Right kidney (tissue), 1 donor: ENCODE results near the gene TIFAB.

Experiments used
- DNase-seq: peaks from one replicate; pipeline ENCODE4 v3.0.0-alpha.2; 2016

TIFAB gene

DNA sequence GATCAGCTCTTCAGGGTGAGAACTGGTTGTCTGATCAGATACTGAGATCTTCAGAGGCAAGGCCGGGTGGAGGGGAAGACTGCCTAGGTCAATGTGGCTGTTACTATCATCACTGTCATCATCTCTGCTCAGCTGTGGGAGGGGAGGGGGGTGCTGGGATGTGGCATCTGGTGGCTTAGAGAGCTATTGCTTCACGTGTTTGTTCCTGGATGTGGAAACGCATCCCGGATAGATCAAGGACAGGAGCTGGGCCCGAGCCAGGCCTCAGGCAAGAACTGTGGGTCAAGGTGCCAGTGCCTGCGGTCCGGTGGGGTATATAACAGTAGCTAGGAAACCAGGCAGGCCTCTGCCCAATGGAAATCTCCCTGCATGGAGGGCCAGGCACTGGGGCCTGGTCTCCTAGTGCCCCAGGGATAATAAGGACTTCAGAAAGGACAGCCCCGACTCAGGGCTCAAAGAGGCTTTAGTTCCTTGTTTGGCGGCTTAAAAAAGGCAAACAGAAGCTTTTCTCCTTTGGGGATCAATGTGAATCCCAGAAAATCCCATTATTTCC lies 30.3 kb upstream of the TIFAB start:
- no peak for DNase-seq

DNA sequence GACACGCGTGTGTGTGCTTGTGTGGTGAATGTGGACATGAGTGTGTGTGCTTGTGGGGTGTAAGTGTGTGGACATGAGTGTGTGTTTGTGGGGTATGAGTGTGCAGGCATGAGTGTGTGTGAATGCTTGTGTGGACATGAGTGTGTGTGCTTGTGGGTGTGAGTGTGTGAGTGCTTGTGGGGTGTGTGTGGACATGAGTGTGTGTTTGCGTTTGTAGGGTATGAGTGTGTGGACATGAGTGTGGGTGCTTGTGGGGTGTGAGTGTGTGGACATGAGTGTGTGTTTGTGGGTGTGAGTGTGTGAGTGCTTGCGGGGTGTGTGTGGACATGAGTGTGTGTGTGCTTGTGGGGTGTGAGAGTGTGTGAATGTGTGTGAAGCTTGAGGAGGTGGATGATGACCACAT lies 29.8 kb upstream of the TIFAB start:
- DNase-seq: no peak

DNA sequence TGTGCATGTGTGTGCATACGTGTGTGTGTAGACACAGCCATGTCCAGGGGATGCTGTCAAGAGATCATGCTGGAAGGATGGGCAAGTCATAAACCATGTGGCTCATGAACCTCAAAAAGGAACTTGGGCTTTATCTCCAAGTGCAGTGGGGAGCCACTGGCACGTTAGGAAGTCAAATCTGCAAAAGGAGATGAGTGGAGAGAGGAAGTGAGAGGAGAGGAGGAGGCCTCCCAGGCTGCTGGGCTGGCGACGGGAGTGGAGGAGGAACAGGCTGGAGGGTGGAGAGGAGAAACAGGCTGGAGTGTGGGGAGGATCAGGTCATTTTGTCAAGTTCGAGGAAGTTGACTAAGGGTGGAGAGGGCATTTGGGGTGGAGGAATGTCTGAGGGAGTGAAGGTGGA lies 29.2 kb upstream of the TIFAB start:
- no peak for DNase-seq

DNA sequence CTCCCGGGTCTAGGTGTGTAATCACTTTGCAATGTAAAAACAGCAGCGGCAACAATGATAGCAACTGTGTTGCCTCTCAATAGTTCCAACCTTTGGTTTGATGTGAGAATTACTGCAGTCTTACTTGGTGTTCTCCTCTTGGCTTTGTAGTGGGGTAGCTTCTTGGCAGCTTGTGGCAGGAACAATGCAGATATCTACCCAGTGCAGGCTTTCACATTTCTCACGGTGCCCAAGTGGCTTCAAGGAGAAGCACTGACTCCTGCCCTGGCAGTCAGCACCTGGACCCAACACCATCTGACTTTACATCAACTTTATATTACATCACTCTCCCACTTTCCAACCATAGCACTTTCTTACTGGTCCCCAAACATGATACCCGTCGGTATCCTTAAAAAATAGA lies 28.4 kb upstream of the TIFAB start:
- DNase-seq: no peak

DNA sequence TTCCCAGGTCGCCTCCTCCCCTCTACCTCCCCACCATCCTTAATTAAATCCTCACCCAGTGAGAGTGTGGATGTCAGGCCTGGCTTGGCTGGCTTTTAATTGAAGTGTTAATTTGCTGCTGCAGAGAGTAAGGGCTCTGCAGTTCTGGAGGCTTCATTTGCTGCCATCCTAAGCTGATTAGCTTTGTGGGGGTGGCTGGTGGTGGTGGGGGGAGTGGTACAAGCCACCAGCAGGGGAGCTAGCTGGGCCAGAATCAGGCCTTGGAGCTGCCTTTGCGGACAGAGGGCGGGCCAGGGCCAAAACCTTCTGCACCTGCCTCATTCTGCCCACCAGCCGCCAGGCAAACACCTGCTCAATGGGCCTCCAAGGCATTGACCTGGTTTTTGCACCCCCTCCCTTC lies 26.8 kb upstream of the TIFAB start:
- no peak for DNase-seq

DNA sequence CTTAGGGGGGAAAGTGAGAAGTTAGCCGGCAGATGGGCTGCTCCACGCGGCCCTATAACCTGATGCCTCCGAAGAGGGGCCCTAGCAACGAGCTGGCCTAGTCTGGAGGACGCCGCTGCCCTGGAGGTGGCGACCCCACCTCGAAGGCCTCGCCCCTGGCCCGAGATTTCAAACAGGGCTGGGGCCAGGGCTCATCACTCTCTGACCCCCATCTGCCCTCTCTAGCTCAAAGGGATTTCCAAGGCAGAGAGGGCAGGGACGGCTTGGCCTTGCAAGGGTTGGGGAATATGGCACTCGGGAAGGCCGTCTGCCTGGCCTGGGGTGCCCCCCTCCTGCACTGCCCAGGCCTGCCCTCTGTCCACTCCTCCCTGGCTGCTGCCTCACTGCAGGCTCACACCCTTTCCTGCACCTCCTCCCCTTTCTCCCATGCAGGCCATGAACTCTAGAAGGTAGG lies 25.5 kb upstream of the TIFAB start:
- no peak for DNase-seq

DNA sequence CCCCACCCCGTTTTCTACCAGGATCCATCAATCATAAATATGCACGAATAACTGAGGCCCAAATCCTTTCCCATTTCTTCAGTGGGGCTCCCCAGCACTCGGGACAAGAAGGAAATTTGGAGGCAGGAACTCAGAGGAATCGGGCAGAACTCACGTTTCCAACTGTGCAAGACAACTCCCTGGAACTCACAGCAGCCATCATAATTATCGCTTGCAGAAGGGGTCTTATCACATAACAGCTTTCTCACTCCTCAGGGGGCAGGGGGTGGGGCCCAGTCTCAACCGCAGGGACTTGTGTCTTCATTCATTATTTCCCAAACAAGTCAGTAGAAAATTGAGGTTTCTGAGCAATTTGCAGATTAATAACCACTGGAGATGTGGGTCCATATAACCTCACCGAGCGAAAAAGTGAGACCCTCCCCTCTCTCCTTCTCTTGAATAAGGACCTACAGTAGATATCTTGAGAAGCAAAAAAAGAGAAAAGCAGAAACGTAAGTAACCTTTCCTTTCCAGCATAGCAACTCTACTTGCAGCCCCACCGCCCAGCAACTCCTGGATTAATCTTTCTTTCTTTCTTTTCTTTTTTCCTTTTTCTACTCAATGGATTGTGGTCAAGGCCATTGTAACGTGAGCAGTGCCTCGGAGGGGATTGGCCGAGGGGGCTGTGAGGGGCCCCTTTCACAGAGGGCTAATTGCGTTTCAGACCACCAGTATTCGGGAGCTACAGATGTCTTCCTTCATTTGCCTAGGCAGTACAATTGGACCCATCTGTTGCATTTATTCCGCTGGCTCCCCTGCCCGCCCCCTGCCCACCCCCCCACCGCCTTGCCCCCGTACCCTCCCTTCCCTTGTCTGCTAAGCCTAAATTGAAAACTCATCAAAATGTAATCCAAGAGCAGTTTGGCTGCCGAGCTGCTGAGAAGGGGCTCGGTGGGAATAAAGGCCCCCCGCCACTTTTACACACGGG lies 24.7 kb upstream of the TIFAB start:
- DNase-seq: no peak

DNA sequence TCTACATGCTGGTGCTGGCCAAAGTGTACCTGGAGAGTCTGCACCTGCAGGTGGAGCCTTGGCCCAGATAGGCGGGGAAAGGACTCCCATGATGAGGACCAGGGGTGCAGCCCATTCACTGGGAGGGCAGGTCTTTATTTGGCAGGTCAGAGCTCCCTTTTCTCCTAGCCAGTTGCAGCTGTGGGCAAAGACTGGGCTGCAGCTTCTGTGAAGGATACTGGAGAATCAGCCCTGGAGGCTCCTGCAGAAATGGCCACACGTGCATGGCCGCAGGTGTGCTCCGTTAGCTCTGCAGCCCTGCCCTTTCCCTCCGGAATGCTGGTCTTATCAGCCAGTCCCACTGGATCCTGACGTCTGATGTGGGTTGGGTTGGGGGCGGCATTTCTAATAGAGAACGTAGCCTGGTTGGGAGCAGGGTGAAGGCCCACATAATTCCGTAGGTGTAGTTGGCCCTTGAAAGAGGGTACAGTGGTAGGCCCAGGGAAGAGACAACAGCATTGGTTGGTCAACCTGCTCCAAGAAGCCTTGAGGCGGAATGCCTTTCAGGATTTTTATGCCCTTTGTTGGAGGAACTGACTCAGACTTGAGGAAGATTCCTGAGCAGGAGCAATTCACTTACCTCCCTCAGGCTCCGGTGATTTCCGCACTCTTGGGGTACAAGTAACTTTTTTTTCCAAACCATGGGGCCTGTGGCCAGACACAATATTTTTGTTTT lies 22.0 kb upstream of the TIFAB start:
- no peak for DNase-seq

DNA sequence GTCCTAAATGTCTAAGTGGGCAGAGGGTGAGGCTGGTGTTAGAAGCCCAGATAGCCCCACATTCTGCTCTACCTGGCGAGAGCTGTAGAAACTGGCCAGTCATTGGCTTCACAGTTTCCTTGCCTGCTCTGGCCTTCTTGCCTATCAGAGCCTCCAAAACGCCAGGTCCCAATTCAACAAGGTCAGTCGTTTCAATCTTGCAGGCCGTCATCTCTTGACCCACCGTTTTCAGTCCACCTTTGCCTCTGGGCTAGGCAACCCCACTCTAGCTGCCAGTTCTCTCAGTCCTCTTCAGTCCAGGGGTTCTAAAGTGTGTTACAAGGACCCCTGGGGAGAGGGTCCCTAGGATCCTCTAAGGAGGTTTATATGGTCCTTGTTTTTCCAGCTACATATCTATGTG lies 20.0 kb upstream of the TIFAB start:
- DNase-seq: no peak

DNA sequence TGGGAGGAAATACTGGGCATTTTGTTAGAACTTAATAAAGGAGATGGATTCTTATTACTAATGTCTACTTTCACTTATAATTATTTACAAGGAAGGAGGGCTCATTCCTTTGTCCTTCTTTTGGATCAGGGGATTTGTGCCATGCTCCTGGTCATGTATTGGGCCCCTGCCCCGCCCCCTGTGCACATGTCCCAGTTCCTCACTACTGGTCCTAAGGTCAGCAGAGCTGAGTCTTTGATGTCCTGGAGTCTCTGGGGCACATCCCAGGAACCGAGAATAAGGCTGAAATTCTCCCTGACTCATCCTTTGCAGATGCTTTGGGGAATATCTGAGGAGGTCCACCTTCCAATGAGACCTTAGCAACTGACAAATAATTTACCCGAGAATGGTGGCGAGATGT lies 19.6 kb upstream of the TIFAB start:
- no peak for DNase-seq

DNA sequence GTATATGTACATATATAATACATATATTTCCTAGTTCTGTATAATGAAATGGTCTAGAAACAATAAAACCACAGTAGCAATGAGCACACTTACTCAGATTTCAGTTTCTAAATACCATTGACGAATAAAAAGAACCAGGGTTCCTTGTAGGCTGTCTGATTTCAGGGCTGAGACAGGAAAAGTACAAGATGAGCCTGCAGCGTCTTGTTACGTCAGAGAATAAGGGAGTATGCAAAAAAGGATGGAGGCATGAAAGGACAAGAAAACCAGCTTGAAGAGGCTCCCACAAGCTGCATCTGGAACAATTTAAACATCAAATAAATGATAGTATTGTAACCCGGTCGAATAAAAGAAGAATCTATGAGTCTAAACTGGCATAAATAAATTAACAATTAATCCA lies 17.8 kb upstream of the TIFAB start:
- DNase-seq: no peak

DNA sequence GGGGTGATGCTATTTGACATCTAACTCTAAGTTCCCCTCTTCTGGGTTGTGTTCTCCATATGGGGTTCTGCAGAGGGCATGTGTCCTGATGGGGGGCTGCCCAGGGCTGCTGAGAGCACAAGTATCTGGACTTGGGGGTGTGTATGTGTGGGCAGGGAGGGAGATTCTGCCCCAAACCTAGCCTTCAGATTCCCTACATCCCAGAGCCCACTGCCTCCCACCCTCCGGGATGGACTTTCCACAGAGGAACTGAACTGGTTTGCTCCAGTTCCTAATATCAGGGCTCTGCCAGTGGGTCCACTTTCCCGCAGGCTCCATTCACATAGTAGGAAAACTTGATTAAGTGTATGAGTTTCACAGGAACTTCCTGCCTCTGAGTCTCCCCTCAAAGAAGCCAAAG lies 16.4 kb upstream of the TIFAB start:
- DNase-seq: no peak

DNA sequence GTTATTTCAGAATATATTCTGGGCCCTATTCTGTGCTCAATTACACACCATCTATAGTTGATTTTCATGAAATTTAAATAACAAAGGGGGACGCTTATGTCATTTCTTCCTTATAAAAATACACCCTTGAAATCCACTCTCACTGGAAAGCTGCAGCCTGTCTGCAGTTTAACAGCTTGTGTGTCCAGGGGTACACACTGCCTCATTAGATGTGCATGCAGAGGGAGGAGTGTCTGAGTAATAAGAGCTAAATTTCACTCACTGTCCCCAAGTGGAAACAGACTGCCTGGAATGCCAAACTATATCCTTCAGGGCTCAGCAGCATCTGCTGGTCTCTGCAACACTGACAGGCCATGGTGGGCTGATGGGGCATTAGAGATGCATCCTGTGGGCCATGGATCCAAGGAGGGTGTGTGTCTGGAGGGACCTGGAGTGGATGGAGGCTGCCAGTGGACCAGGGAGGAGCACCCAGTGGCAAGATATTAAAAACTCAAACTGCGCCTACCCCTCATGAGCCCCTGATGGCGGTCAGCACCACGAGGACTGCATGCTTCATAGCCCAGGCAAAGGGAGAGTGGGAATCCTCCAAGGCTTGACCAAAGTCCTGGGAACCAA lies 15.8 kb upstream of the TIFAB start:
- DNase-seq: no peak

DNA sequence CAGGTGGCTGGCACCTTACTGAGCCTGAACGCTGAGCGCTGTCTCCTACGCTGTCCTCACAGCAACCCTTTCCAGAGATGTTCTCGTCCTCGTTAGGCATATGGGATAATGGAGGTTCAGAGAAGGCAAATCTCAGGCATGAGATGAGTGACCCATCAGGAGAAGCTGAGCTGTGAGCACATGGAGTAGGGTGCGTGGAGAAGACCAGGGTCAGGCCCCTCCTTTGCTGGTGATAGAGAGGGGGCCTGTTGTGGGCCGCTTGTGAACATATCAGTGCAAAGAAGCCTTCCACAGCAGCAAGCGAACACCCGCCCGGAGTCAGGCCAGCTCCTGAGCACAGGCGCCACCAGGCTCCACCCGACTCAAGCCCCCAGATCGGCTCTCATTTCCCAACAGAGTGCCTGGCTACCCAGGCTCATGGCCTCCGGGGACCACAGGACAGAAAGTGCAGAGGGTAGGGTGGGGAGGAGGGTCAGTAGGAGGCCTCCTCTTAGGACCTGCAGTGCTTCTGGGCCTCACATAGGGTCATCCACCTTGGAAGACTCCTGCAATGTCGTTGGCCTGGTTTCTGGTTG lies 15.0 kb upstream of the TIFAB start:
- DNase-seq: no peak

DNA sequence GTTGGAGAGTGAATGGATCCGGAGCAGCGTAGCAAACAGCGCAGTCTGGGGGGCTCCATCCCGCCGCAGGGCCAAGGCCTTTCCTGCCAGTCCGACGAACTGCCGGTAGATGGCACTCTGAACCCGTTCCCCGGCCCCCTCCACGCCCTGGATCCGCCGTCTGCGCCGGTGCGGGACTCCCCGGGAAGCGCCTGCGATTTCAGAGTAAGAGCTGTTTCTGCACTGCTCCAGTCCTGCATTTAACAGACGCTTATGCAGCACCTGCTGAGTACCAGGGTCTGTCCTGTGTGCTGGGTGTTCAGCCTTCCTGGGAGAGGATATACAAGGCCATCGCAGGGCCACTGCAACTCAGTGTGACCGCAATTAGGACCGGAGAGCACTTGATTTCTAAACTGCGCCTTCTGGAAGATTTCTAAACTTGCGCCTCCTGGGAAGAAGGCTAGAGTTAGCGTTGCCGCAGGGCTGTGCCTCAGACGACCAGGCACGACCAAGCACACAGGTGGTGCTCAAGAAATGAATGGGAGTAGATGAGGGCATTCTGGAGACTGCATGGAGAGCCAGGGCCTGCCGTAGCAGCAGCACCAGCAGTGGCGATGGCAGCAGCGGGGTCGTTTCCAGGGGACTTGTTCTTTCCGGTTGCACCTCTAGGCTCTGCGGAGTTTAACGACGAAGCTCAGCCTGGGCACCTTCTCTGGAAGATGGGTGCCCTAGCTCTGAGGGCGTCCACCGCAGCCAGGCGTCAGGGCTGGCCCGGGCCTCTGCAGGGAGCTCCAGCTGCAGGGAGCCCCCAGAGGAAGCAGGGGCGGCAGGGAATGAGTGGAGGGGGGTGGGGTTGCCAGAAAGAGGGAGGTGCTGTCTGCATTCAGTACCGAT lies 14.3 kb upstream of the TIFAB start:
- peak; percentile 71 for DNase-seq

DNA sequence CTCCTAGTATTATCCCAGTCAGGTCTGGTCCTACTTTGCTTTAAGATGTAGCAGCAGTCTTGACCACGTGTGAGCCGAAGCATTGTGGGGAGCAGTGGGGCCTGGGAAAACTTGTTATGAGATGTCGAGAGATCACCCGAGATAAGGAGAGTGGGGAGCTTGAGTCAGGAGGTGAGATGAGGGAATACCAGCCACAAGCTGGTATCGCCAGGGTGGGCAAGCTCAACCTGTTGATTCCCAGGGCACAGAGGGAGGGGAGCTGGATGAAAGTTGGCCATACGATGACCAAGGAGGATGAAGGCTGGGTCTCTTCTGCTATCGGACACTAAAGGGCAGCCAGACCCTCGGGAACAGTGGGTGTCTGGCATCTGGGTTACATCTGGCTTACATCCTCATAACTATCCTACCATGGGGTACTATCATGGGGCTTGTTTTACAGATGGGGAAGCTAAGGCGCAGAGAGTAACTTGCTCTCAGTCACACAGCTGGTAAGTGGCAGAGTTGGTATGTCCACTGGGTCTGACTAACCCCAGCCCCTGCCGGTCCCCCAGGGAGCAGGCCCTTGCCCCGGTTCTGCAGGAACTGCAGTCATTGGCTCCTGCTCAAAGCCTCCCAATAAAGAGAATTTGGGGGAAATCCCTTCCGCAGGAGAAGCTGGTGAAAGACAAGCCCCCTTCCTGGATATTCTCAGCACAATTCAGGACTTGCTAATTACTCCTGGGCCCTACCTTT lies 13.4 kb upstream of the TIFAB start:
- DNase-seq: no peak

DNA sequence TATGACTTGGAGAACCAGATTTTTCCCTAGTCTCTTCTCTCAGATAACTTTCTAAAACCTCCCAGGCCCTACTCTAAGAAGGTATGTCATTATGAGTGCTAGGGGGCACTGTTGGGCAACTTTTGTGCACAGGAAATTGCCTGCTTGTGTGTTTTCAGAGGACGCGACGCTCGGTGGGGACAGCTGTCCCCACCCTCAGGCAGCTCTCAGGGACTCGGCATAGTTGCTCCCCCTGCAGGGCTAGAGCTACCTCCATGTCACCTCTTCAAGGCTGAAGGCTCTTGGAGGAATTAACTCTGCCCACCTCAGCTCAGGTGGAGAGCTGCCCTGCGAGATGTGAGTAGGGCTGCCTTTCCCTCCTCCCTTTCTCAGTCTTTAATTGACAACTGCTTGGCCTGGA lies 10.2 kb upstream of the TIFAB start:
- peak; percentile 39 for DNase-seq

DNA sequence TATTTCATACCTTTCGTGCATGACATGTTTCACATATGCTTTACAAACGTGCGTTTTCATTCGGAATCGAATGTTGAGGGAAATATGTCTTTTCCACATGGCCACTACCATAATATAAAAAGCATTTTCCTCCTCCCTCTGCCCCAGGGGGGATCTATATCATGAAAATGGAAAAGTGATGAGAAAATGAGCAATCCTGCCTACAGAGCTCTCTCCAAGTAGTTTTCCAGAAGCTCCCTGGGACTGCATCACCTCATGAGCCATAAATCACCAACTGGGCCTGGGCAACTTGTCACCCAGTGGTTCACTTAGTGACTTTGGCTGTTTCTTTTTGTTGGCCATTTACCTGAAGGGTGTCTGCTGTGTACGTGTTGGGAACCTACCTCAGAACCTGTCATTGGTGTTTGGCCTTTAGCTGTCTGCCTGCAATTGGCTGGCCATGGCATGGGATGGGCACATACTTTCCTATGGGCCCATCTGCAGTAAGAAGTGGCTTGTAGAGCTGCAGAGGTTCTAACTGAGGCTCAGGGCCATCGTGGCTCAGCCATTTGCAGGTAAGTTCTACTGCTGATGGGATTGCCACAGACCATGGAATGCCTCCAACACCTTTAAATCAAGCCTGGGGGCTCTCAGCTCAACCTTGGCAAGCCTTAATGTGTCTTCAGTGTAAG lies 9.5 kb upstream of the TIFAB start:
- no peak for DNase-seq

DNA sequence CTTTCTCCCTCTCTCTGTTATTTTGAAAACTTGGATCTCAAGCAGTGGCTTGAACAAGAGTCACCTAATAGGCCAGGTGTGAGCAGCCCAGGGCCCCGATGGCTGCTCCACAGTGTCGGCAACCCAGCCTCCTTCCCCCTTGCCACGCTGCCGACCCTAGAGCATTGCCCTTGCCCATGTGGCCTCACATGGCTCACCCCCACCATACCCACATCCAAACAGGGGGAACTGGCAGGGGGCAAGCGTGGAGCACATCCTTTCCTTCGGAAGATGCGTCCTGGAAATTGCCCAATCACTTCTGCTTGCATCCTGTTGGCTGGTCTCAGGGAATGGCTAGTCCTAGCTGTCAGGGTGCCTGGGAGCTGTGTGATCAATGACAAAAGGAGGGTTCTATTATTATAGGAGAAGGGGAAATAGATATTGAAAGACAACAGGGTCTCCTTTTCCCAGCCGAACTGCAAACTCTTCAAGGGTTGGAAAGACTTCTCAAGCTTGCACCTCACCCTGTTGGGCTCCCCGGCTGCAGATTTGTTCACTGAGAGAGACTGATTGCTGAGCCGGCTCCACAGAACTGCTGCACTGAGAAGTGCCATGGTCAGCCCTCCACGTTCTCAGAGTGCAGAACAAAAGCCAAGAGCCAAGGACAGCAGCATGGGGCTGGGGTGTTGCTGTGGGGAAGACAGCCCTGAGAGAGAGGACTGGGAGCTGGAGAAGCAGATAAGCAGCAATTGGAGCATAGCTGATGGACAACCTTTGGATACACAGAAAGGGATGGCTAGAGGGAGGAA lies 8.3 kb upstream of the TIFAB start:
- no peak for DNase-seq
